GM18858 (cell line): ENCODE measurements around the gene EXOC6B.

Experiments
- ATAC-seq: cut with Tn5 transposase; IDR thresholded peaks from one replicate; pipeline ENCODE4 v1.9.1; 2021; ENCODE audit not compliant: unreplicated experiment

EXOC6B gene

DNA sequence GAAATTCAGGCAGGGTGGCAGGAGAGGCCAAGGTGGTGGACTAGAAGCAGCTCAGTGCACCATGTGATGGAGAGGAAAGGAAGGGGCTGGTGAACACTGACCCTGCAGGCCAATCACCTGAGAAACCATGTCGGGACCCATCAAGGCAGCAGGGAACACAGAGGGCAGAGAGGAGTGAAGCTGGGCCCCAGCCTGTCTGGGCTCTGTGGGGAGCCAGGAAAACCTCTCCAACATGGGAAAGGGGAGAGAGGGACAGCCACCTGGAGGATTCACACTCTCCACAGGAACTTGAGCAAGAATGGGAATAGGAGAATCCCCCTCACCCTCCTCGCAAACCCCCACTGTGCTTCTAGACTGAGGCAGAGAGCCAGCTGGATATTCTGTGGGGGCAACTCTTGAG, 592.6 kb downstream of the EXOC6B start:
- no peak for ATAC-seq

DNA sequence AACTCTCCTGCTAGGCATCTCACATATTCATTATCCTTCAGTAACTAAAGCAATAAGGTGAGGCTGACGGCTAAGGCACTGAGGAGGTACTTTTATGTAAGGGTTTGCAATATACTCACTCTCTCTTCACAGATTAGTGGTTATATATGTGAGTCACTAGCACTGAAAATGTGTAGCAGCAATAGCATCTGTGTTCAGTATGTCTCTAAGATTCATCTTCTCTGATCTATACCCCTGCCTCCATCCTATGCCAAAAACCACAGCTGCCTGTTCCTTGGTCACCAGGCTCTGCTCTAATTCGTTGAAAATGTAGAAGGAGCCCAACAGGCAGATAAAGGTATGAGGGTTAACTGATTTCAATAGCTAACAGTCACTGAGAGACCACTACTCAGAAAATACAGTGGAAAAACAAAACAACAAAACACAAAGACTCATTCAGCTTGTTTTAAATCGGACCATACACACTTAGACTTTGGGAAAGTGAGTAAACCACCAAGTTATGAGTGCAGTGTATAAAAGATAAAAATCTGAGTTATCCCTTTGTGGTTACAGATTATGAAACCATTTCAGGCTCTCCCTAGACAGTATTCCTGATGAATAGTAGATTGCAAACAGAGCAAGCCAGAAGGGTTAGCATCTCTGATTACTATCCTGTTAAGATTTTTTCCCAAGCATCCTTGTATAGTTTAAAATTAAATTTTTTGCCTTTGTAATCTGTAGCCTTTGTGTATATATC, 602.8 kb downstream of the EXOC6B start:
- no peak for ATAC-seq

GRCh38 chr2:72220170-72220569, 605.7 kb downstream of the EXOC6B start:
- ATAC-seq, result no peak

- no peak for ATAC-seq
Measured at GRCh38 chr2:72214429-72215143, 611.2 kb downstream of the EXOC6B start.

- ATAC-seq, result no peak
Measured at GRCh38 chr2:72212486-72212855, 613.4 kb downstream of the EXOC6B start.

- no peak for ATAC-seq
Measured at GRCh38 chr2:72211777-72212485, 613.9 kb downstream of the EXOC6B start.

GRCh38 chr2:72211350-72211749, 614.5 kb downstream of the EXOC6B start:
- ATAC-seq, result no peak

- no peak for ATAC-seq
Measured at GRCh38 chr2:72210470-72210869, 615.4 kb downstream of the EXOC6B start.

- ATAC-seq, result no peak
Measured at GRCh38 chr2:72208225-72208624, 617.6 kb downstream of the EXOC6B start.

DNA sequence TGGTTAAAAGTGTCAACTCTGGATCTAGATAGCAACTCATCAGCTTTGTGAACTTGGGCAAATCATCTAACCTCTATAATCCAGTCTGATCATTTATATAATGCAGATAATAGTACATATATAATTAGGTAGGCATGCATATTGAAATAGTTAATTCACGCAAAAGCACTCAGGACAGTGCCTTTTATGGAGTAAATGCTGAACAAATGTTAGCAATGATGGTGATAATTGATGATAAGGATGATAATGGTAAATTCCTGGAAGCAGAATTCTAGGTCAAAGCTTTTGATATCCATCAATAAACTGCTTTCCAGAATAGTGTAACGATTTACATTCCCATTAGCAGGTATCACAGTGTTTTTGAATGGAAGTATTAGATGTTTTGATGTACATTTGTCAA, 618.5 kb downstream of the EXOC6B start:
- ATAC-seq, result no peak

DNA sequence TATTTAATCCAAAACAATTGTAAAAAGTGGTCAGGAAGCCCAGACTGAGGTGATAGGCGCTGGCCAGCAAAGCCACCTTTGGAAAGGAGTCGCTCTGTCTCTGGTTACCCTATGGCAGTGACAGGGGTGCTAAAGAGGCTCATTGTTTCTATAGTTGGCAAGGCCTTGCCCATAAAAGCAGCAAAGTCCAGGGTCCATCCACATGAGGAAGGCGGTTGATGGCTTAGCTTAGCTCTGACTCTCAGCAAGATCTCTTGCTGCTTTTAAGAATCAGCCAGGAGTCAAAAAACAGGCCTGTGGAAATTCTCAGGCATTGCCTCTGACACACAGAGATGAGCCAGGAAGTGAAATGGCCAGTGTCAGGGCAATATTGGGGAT, 620.3 kb downstream of the EXOC6B start:
- ATAC-seq, result no peak

GRCh38 chr2:72204786-72205503, 620.9 kb downstream of the EXOC6B start:
- ATAC-seq, result no peak

DNA sequence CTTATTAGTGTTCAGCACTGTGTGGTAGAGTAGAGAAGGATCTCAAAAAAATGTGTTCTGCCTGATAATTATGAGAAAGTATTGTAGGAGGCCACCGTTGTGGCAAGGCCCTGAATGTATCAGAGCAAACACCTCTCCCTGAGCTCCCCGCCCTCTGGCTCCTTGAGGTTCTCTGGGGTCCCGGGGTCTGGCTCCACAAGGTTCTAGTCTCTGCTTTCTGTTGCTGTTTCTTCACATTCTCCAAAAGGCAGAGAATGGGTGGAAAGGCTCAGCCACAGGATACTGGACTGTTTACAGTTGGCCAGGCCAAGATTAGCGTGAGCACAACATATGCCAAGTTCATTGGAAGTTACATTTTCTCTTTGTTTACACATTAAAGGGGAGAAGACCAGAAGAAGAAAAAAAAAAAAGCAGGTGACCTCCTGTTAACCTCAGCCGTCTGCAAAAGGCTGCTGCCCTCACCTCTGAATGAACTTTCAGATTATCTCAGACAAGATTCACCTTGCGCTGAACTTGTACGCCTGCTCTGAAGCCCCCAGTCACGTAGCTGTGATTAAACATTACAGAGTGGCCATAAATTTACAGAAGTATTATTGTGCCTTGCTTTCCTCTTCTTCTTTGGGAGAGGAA, 621.6 kb downstream of the EXOC6B start:
- no peak for ATAC-seq

DNA sequence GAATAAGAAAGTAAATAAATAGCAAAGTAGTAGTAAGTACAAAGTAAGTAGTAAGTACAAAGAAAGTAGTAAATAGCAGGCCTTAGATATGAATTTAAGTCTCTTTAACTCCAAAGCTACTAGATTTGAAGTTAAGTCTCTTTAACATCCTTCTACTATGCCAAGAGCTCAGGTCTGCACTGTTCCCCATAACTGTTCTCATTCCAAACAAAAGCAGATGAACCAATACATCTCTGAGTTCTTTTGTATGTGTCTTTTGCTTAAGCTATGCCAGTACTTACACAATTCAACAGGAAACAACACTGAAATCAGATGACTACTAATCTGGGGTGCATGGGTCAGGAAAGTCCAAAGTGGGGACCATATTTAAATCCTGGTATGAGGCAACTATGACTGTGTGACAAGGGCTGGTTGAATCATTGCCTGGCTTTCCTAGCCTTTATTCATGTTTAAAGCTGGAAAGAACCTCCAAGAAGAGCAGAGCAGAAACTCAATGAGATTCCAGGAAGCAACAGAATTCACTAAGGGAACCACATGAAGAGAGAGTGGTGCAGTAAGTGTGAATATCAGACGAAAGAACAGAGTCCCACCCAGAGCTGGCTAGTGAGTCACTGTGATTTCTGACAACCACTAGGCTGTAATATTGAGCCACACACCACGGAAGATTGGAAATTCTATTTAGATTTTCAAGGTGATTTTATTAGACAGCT, 627.1 kb downstream of the EXOC6B start:
- ATAC-seq, result no peak

GRCh38 chr2:72193723-72194122, 632.1 kb downstream of the EXOC6B start:
- ATAC-seq, result no peak

DNA sequence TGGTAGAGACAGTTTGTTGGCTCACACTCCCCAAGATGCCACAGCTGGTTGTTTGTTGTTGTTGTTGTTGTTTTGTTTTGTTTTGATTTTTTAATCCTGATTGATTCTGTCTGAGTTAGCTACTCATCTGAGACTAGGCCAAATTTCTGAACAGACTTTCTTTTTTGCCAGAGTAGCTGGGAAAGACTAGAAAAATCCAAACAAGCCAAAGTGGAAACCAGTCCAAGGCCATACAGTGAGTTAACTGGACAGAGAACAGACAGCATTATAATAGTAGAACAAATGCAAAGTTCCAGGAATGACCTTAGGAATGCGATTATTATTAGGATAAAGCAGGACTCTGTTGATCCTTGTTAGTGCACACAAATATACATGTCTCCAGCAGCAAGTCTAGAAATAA, 634.4 kb downstream of the EXOC6B start:
- no peak for ATAC-seq

- no peak for ATAC-seq
Measured at GRCh38 chr2:72185206-72185605, 640.6 kb downstream of the EXOC6B start.

DNA sequence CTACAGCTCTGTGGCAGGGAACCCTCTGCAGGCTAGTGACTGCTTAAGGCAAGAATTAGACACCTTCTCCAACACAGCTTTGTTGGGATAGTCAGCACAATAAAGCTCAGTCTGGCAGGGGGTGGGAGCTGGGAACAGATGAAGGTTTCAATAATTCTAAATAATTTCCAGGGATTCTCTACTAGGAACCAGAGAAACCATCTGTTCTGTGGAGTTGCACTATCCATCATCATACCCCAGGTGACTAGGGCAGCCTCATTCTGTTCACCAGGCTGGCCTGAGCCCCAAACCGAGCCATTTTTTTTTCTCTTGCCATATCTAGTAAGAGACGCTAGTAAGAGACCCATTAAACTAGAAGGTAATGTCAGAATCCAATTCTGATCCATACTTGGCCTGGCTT, 642.4 kb downstream of the EXOC6B start:
- ATAC-seq, result no peak

GRCh38 chr2:72183016-72183415, 642.8 kb downstream of the EXOC6B start:
- no peak for ATAC-seq

DNA sequence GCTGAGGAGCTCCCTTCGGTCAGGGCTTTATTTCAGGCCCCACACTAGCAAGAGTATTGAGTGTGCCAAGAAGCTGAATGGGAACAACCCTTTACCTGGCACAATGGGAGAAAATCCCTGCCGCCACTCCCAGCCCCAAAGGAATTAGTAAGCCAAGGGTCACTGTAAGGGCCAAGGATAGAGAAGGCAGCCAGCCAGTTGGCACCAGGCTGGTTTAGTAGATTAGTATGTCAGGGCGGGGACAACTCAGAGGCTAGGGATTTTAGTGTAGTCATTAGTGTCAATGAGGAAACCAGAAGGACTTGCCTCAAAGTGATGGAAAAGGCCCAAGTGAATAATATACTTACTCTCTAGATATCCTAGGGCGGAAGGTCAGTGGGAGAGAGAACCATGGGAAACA, 643.3 kb downstream of the EXOC6B start:
- ATAC-seq, result no peak
